ENCODE measurements around the gene DNAJB11. TPM values are rescaled to one million over a fixed set of nuclear protein-coding genes. Genes with fewer than 3 reads are reported as not detected.

The DNAJB11 gene
- total RNA-seq, 1 donor from 2014 or later, result 57.6 TPM

- no peak for DNase-seq
- peaks cover 10% of the 10 kb centered on the region for H3K4me1 Mint-ChIP-seq (ENCODE audit: low read depth, unreplicated experiment)
- peaks cover 11% of the 10 kb centered on the region for H3K27me3 Mint-ChIP-seq (ENCODE audit: unreplicated experiment)
- peaks cover 4% of the 10 kb centered on the region for H3K9me3 Mint-ChIP-seq (ENCODE audit: unreplicated experiment)
- TF ChIP-seq CTCF (IDR thresholded peaks at IDR 0.05; ENCODE audit: partially characterized antibody, unreplicated experiment), result no peak
- H3K36me3 Mint-ChIP-seq (ENCODE audit: unreplicated experiment), result no peaks in the 10 kb centered on the region
- no peak overlapping the region for H3K27ac Mint-ChIP-seq (ENCODE audit: unreplicated experiment)
- peak overlapping the region; percentile 93 for H3K4me3 Mint-ChIP-seq (ENCODE audit: unreplicated experiment)
Measured at GRCh38 chr3:186569779-186570095, 783 bp upstream of the DNAJB11 start.

GRCh38 chr3:186570941-186571643 is 572 bp downstream of the DNAJB11 start:
- Mint-ChIP-seq H3K4me3 (ENCODE audit: unreplicated experiment) (peak overlapping the region; percentile 94), H3K27ac (ENCODE audit: unreplicated experiment) (peak overlapping the region; percentile 48), H3K4me1 (ENCODE audit: low read depth, unreplicated experiment) (peaks cover 10% of the 10 kb centered on the region), H3K36me3 (ENCODE audit: unreplicated experiment) (no peaks in the 10 kb centered on the region), H3K9me3 (ENCODE audit: unreplicated experiment) (peaks cover 4% of the 10 kb centered on the region), H3K27me3 (ENCODE audit: unreplicated experiment) (peaks cover 11% of the 10 kb centered on the region)
- peak; percentile 21 for DNase-seq
- no peak for TF ChIP-seq CTCF (IDR thresholded peaks at IDR 0.05; ENCODE audit: partially characterized antibody, unreplicated experiment)

GRCh38 chr3:186571644-186572013 is 1.1 kb downstream of the DNAJB11 start:
- TF ChIP-seq CTCF (IDR thresholded peaks at IDR 0.05; ENCODE audit: partially characterized antibody, unreplicated experiment), result no peak
- DNase-seq, result no peak
- H3K4me3 Mint-ChIP-seq (ENCODE audit: unreplicated experiment), result peak overlapping the region; percentile 94
- peaks cover 10% of the 10 kb centered on the region for H3K4me1 Mint-ChIP-seq (ENCODE audit: low read depth, unreplicated experiment)
- peaks cover 4% of the 10 kb centered on the region for H3K9me3 Mint-ChIP-seq (ENCODE audit: unreplicated experiment)
- no peak overlapping the region for H3K27ac Mint-ChIP-seq (ENCODE audit: unreplicated experiment)
- H3K27me3 Mint-ChIP-seq (ENCODE audit: unreplicated experiment), result peaks cover 11% of the 10 kb centered on the region
- H3K36me3 Mint-ChIP-seq (ENCODE audit: unreplicated experiment), result no peaks in the 10 kb centered on the region

GRCh38 chr3:186577521-186577920 is 7.0 kb downstream of the DNAJB11 start:
- Mint-ChIP-seq H3K4me1 (ENCODE audit: low read depth, unreplicated experiment) (no peaks in the 10 kb centered on the region), H3K36me3 (ENCODE audit: unreplicated experiment) (no peaks in the 10 kb centered on the region), H3K9me3 (ENCODE audit: unreplicated experiment) (no peaks in the 10 kb centered on the region), H3K4me3 (ENCODE audit: unreplicated experiment) (no peak overlapping the region), H3K27ac (ENCODE audit: unreplicated experiment) (no peak overlapping the region), H3K27me3 (ENCODE audit: unreplicated experiment) (no peaks in the 10 kb centered on the region)
- no peak for TF ChIP-seq CTCF (IDR thresholded peaks at IDR 0.05; ENCODE audit: partially characterized antibody, unreplicated experiment)
- DNase-seq, result no peak

GRCh38 chr3:186580785-186581184 is 10.3 kb downstream of the DNAJB11 start:
- TF ChIP-seq CTCF (IDR thresholded peaks at IDR 0.05; ENCODE audit: partially characterized antibody, unreplicated experiment), result no peak
- no peaks in the 10 kb centered on the region for H3K4me1 Mint-ChIP-seq (ENCODE audit: low read depth, unreplicated experiment)
- no peak overlapping the region for H3K27ac Mint-ChIP-seq (ENCODE audit: unreplicated experiment)
- H3K27me3 Mint-ChIP-seq (ENCODE audit: unreplicated experiment), result no peaks in the 10 kb centered on the region
- H3K9me3 Mint-ChIP-seq (ENCODE audit: unreplicated experiment), result no peaks in the 10 kb centered on the region
- H3K4me3 Mint-ChIP-seq (ENCODE audit: unreplicated experiment), result no peak overlapping the region
- peaks cover 9% of the 10 kb centered on the region for H3K36me3 Mint-ChIP-seq (ENCODE audit: unreplicated experiment)
- DNase-seq, result no peak

Measured in glutamatergic neuron (in vitro differentiated cells).